ENCODE data around the gene HAUS1. TPM values are rescaled to one million over a fixed set of nuclear protein-coding genes. Genes with fewer than 3 reads are reported as not detected.

The HAUS1 gene
- total and polyA plus RNA-seq, 2 experiments from 2014 or later: 163 to 216 TPM

- Histone ChIP-seq H3K27ac (ENCODE audit: low read depth) (no peak overlapping the region), H3K27me3 (ENCODE audit: insufficient read depth) (no peaks in the 10 kb centered on the region), H3K4me3 (no peak overlapping the region), H3K9me2 (ENCODE audit: insufficient read depth) (no peaks in the 10 kb centered on the region), H3F3A (replicated peaks; ENCODE audit: low read depth) (no peaks in the 10 kb centered on the region), H3K36me3 (ENCODE audit: insufficient read depth) (no peaks in the 10 kb centered on the region), H3K4me2 (no peak overlapping the region), H3K79me2 (replicated peaks; ENCODE audit: insufficient read depth) (no peaks in the 10 kb centered on the region), H3K4me1 (ENCODE audit: insufficient read depth) (no peaks in the 10 kb centered on the region), H2AFZ (no peak overlapping the region), H4K20me1 (replicated peaks; ENCODE audit: insufficient read depth) (no peaks in the 10 kb centered on the region; the same call in 1 of the 2 replicates)
- ATAC-seq: no peak
- Mint-ChIP-seq H3K9me3 (no peaks in the 10 kb centered on the region), H3K36me3 (ENCODE audit: low read depth) (no peaks in the 10 kb centered on the region), H3K4me1 (no peaks in the 10 kb centered on the region), H3K27me3 (ENCODE audit: insufficient read depth, low read depth, poor library complexity) (peaks cover 8% of the 10 kb centered on the region), H3K4me3 (no peak overlapping the region), H3K27ac (no peak overlapping the region)
- DNase-seq (ENCODE audit: low spot score): no peak
- TF ChIP-seq CREB1 (CRISPR knock-in tag; IDR thresholded peaks at IDR 0.05; ENCODE audit: low read depth) (no peak), NANOG (IDR thresholded peaks at IDR 0.05; ENCODE audit: borderline replicate concordance) (no peak), EZH2phosphoT487 (IDR thresholded peaks at IDR 0.05; ENCODE audit: unreplicated experiment) (no peak), ZNF114 (CRISPR knock-in tag; IDR thresholded peaks at IDR 0.05) (no peak), CTCF (conservative IDR thresholded peaks at IDR 0.05; ENCODE audit: low read depth in 2 of 2) (no peak), REST (IDR thresholded peaks at IDR 0.05; ENCODE audit: unreplicated experiment) (no peak), ZNF462 (CRISPR knock-in tag; IDR thresholded peaks at IDR 0.05) (no peak), ETS1 (IDR thresholded peaks at IDR 0.05) (no peak), ZNF331 (CRISPR knock-in tag; IDR thresholded peaks at IDR 0.05; ENCODE audit: low read depth) (no peak)
Measured at GRCh38 chr18:46061796-46062195, 42.4 kb upstream of the HAUS1 start.

All from GM23338 (cell line).